ENCODE results near the gene SCLT1.

The SCLT1 gene

GRCh38 chr4:128871948-128872347 is 221.4 kb downstream of the SCLT1 start:
- DNase-seq (ENCODE audit: low read depth, low spot score), result peak; percentile 35

GRCh38 chr4:128869776-128870509 is 223.4 kb downstream of the SCLT1 start:
- no peak for DNase-seq (ENCODE audit: low read depth, low spot score)

- no peak for DNase-seq (ENCODE audit: low read depth, low spot score)
These were observed 224.6 kb downstream of the SCLT1 start for GRCh38 chr4:128868758-128869157.

GRCh38 chr4:128866691-128867090 is 226.6 kb downstream of the SCLT1 start:
- no peak for DNase-seq (ENCODE audit: low read depth, low spot score)

- no peak for DNase-seq (ENCODE audit: low read depth, low spot score)
These were observed 227.1 kb downstream of the SCLT1 start for GRCh38 chr4:128866269-128866668.

GRCh38 chr4:128865132-128865531 is 228.2 kb downstream of the SCLT1 start:
- no peak for DNase-seq (ENCODE audit: low read depth, low spot score)

- peak; percentile 91 for DNase-seq (ENCODE audit: low read depth, low spot score)
These were observed 229.8 kb downstream of the SCLT1 start for GRCh38 chr4:128863312-128864075.

- DNase-seq (ENCODE audit: low read depth, low spot score), result peak; percentile 24
These were observed 230.6 kb downstream of the SCLT1 start for GRCh38 chr4:128862608-128863311.

GRCh38 chr4:128861856-128862518 is 231.4 kb downstream of the SCLT1 start:
- no peak for DNase-seq (ENCODE audit: low read depth, low spot score)

GRCh38 chr4:128859887-128860677 is 233.3 kb downstream of the SCLT1 start:
- DNase-seq (ENCODE audit: low read depth, low spot score), result no peak

GRCh38 chr4:128858879-128859671 is 234.3 kb downstream of the SCLT1 start:
- DNase-seq (ENCODE audit: low read depth, low spot score), result peak; percentile 48

- no peak for DNase-seq (ENCODE audit: low read depth, low spot score)
These were observed 237.1 kb downstream of the SCLT1 start for GRCh38 chr4:128856246-128856645.

GRCh38 chr4:128855621-128856020 is 237.7 kb downstream of the SCLT1 start:
- DNase-seq (ENCODE audit: low read depth, low spot score), result no peak

GRCh38 chr4:128854433-128854832 is 238.9 kb downstream of the SCLT1 start:
- peak; percentile 56 for DNase-seq (ENCODE audit: low read depth, low spot score)

GRCh38 chr4:128853741-128854140 is 239.6 kb downstream of the SCLT1 start:
- peak; percentile 56 for DNase-seq (ENCODE audit: low read depth, low spot score)

GRCh38 chr4:128850252-128850651 is 243.1 kb downstream of the SCLT1 start:
- no peak for DNase-seq (ENCODE audit: low read depth, low spot score)

GRCh38 chr4:128848461-128848860 is 244.9 kb downstream of the SCLT1 start:
- no peak for DNase-seq (ENCODE audit: low read depth, low spot score)

GRCh38 chr4:128847082-128847724 is 246.1 kb downstream of the SCLT1 start:
- no peak for DNase-seq (ENCODE audit: low read depth, low spot score)

- no peak for DNase-seq (ENCODE audit: low read depth, low spot score)
These were observed 247.3 kb downstream of the SCLT1 start for GRCh38 chr4:128846063-128846462.

GRCh38 chr4:128844931-128845330 is 248.4 kb downstream of the SCLT1 start:
- no peak for DNase-seq (ENCODE audit: low read depth, low spot score)

Data from astrocyte of the hippocampus (primary cell).